Measurements from ENCODE around the gene CIRBP.

DNA sequence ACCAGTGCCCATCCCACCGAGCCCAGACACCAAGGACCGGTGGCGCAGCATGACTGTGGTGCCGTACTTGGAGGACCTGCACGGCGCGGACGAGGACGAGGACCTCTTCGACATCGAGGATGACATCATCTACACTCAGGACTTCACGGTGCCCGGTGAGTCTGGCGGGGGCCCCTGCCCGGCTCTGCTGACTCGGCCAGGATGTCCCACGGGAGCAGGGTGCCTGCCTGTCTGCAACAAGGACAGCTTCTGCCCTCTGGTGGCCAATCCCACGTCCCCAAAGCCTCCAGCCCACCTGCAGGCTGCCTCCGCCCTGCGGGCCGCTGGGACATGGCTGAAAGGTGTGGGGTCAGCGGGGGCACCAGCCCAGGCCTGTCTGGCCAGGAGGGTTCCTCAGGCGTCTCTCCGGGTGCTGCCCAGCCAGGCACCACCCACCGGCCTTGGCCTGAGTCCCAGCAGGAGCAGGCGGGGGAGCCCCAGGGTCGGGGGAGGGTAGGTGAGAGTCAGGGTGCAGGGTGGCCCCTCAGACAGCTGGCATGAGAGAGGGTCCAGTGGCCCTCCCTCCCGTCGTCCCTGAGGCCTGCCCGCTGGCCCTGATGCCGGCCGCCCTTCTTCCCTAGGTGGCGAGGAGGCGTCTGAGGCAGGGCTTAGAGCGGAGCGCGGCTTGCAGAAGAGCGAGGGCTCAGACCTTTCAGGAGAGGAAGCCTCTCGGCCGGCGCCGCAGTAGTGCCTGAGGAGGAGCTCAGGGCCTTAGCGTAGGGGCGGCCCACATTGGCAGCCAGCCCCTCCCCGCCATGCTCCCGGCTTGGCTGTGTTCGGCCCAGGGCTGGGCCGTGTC lies 45.9 kb upstream of the CIRBP start:
- TF ChIP-seq CTCF (IDR thresholded peaks at IDR 0.05) (no peak), EZH2 (IDR thresholded peaks at IDR 0.05; ENCODE audit: borderline replicate concordance, insufficient read depth, low read depth, low read length, poor library complexity, severe bottlenecking) (no peak)
